HepG2 (cell line): ENCODE measurements around the gene UBE2R2. TPM values are rescaled to one million over a fixed set of nuclear protein-coding genes. Genes with fewer than 3 reads are reported as not detected.

Experiments
- ETV6 ChIP-seq: sonication (generic); formaldehyde crosslinking; conservative IDR thresholded peaks from 2 replicates; pipeline ENCODE4 v1.4.0; 2020; ENCODE audit warnings: missing genetic modification reagents
- HNF4A ChIP-seq: sonication (generic); formaldehyde crosslinking; IDR thresholded peaks from 2 replicates; pipeline ENCODE4 v1.4.0; 2020; ENCODE audit warnings: missing genetic modification reagents
- NR2C2 ChIP-seq: sonication (generic); formaldehyde crosslinking; IDR thresholded peaks from 2 replicates; pipeline ENCODE4 v1.4.0; 2020; ENCODE audit warnings: missing genetic modification reagents, mild to moderate bottlenecking, moderate library complexity, borderline replicate concordance
- PAXIP1 ChIP-seq: sonication (generic); formaldehyde crosslinking; conservative IDR thresholded peaks from 2 replicates; pipeline ENCODE4 v1.4.0; 2020; ENCODE audit warnings: mild to moderate bottlenecking, missing genetic modification reagents, moderate library complexity
- POGZ ChIP-seq: sonication (generic); formaldehyde crosslinking; IDR thresholded peaks from 2 replicates; pipeline ENCODE4 v1.4.0; 2020; ENCODE audit warnings: mild to moderate bottlenecking, missing genetic modification reagents
- POLR2G ChIP-seq: fragments of 200-400 bp; formaldehyde crosslinking; IDR thresholded peaks from 2 replicates; pipeline ENCODE4 v1.6.1; 2018; ENCODE audit warnings: mild to moderate bottlenecking, low read depth, low read length, moderate library complexity
- RARA ChIP-seq: IDR thresholded peaks from 2 replicates; pipeline ENCODE4 v1.6.1; 2016; ENCODE audit warnings: missing genetic modification reagents, missing compliant biosample characterization
- RNF219 ChIP-seq: sonication (generic); formaldehyde crosslinking; IDR thresholded peaks from 2 replicates; pipeline ENCODE4 v1.5.0; 2020; ENCODE audit warnings: mild to moderate bottlenecking, missing genetic modification reagents
- SAP130 ChIP-seq: IDR thresholded peaks from 2 replicates; pipeline ENCODE4 v1.6.1; 2016; ENCODE audit warnings: low read depth
- SOX6 ChIP-seq, 2 experiments: fragments of 450-650 bp in 1 of 2; sonication (generic) in 1 of 2; formaldehyde crosslinking in 1 of 2; IDR thresholded peaks; 2 replicates each; pipeline versions ENCODE4 v1.4.0 to v1.6.1; 2017 to 2020; ENCODE audit warnings: antibody characterized with exemption in 1 of 2, mild to moderate bottlenecking in 1 of 2, missing genetic modification reagents in 1 of 2
- SRSF9 ChIP-seq: fragments of 200-400 bp; formaldehyde crosslinking; IDR thresholded peaks from 2 replicates; pipeline ENCODE4 v1.6.1; 2018; ENCODE audit warnings: borderline replicate concordance, mild to moderate bottlenecking, low read depth, low read length; ENCODE audit not compliant: insufficient read depth, poor library complexity, severe bottlenecking
- TMF1 ChIP-seq: sonication (generic); formaldehyde crosslinking; IDR thresholded peaks from 2 replicates; pipeline ENCODE4 v1.8.1; 2022; ENCODE audit warnings: low read depth, missing genetic modification reagents
- ZNF138 ChIP-seq: sonication (generic); formaldehyde crosslinking; IDR thresholded peaks from 2 replicates; pipeline ENCODE4 v1.5.0; 2020; ENCODE audit warnings: mild to moderate bottlenecking, low read depth, missing genetic modification reagents
- ZNF260 ChIP-seq: sonication (generic); formaldehyde crosslinking; IDR thresholded peaks from 2 replicates; pipeline ENCODE4 v1.4.0; 2020; ENCODE audit warnings: missing genetic modification reagents, low read depth, mild to moderate bottlenecking, borderline replicate concordance
- ZNF629 ChIP-seq: sonication (generic); formaldehyde crosslinking; conservative IDR thresholded peaks from 2 replicates; pipeline ENCODE4 v1.5.0; 2020; ENCODE audit warnings: missing genetic modification reagents
- ZNF782 ChIP-seq: sonication (generic); formaldehyde crosslinking; IDR thresholded peaks from 2 replicates; pipeline ENCODE4 v1.4.0; 2020; ENCODE audit warnings: missing genetic modification reagents, mild to moderate bottlenecking, borderline replicate concordance
- ZNF83 ChIP-seq: sonication (generic); formaldehyde crosslinking; IDR thresholded peaks from 2 replicates; pipeline ENCODE4 v1.4.0; 2020; ENCODE audit warnings: missing genetic modification reagents, mild to moderate bottlenecking, borderline replicate concordance
- ZZZ3 ChIP-seq: sonication (generic); formaldehyde crosslinking; IDR thresholded peaks from 2 replicates; pipeline ENCODE4 v1.4.0; 2020; ENCODE audit warnings: missing genetic modification reagents, mild to moderate bottlenecking, borderline replicate concordance
- polyA plus RNA-seq, 8 experiments: library from polyadenylated mRNA; depleted of rRNA in 3 of 8; stranded (reverse) in 7 of 8; unstranded in 1 of 8; fragments of >200 nt; fragmentation: Illumina TruSeq in 4 of 8; extraction: Trizol in 4 of 8; gene quantifications; 2 replicates each; pipeline versions ENCODE4 v1.2.1 to v1.2.3, GENCODE V29; 2011 to 2016; ENCODE audit warnings: low read depth in 4 of 8, missing spikeins in 1 of 8, mixed read lengths in 1 of 8; ENCODE audit not compliant: insufficient read depth in 1 of 8
- total RNA-seq, 5 experiments: library from RNA; depleted of rRNA; stranded (reverse); fragments of >200 nt; fragmentation: Illumina TruSeq; extraction: Trizol; gene quantifications; 2 replicates each; pipeline ENCODE4 v1.2.3, GENCODE V29; 2016; ENCODE audit warnings: low read depth in 1 of 5
- TF ChIP-seq, protein P1 (sequence below): sonication (generic); formaldehyde crosslinking; IDR thresholded peaks from 2 replicates; pipeline ENCODE4 v1.4.0; 2020; ENCODE audit warnings: missing genetic modification reagents
- TF ChIP-seq, protein P2 (sequence below): sonication (generic); formaldehyde crosslinking; IDR thresholded peaks from 2 replicates; pipeline ENCODE4 v1.4.0; 2020; ENCODE audit warnings: missing genetic modification reagents

The UBE2R2 gene
- total and polyA plus RNA-seq, 2 of the 13 experiments (the other 11 are each of a cell fraction or from before 2014, with no cell fraction given) = 14.8 to 20.9 TPM

GRCh38 chr9:33934188-33934878, 117.4 kb downstream of the UBE2R2 start (continued):
- peak; percentile 45; the same call in 1 of the 2 replicates for TF ChIP-seq NR2C2 (CRISPR knock-in tag)
- peak; percentile 58 for TF ChIP-seq PAXIP1 (CRISPR knock-in tag)
- 0 out of 2 replicates have a peak, but pooled peaks have one; percentile 25 for TF ChIP-seq SAP130 (CRISPR knock-in tag)
- 0 out of 2 replicates have a peak, but pooled peaks have one; percentile 50 for TF ChIP-seq HNF4A (CRISPR knock-in tag)
- TF ChIP-seq ZNF629 (CRISPR knock-in tag) = no peak
- TF ChIP-seq POGZ (CRISPR knock-in tag) = no peak
- TF ChIP-seq ZZZ3 = no peak
- TF ChIP-seq, protein P1, sequence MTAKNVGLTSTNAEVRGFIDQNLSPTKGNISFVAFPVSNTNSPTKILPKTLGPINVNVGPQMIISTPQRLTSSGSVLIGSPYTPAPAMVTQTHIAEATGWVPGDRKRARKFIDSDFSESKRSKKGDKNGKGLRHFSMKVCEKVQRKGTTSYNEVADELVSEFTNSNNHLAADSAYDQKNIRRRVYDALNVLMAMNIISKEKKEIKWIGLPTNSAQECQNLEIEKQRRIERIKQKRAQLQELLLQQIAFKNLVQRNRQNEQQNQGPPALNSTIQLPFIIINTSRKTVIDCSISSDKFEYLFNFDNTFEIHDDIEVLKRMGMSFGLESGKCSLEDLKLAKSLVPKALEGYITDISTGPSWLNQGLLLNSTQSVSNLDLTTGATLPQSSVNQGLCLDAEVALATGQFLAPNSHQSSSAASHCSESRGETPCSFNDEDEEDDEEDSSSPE (CRISPR knock-in tag) = no peak
- TF ChIP-seq TMF1 (CRISPR knock-in tag) = no peak
- TF ChIP-seq POLR2G = no peak
- TF ChIP-seq SRSF9 = no peak
- TF ChIP-seq ZNF83 (CRISPR knock-in tag) = no peak
- no peak for TF ChIP-seq ETV6
- TF ChIP-seq ZNF260 (CRISPR knock-in tag) = no peak
- peak; percentile 90 for TF ChIP-seq RARA (CRISPR knock-in tag)
- TF ChIP-seq, protein P2, sequence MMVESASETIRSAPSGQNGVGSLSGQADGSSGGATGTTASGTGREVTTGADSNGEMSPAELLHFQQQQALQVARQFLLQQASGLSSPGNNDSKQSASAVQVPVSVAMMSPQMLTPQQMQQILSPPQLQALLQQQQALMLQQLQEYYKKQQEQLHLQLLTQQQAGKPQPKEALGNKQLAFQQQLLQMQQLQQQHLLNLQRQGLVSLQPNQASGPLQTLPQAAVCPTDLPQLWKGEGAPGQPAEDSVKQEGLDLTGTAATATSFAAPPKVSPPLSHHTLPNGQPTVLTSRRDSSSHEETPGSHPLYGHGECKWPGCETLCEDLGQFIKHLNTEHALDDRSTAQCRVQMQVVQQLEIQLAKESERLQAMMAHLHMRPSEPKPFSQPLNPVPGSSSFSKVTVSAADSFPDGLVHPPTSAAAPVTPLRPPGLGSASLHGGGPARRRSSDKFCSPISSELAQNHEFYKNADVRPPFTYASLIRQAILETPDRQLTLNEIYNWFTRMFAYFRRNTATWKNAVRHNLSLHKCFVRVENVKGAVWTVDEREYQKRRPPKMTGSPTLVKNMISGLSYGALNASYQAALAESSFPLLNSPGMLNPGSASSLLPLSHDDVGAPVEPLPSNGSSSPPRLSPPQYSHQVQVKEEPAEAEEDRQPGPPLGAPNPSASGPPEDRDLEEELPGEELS (CRISPR knock-in tag) = peak; percentile 60
- TF ChIP-seq ZNF782 = no peak
- no peak for TF ChIP-seq ZNF138 (CRISPR knock-in tag)
- TF ChIP-seq SOX6 (IDR thresholded peaks at IDR 0.05) = no peak
- TF ChIP-seq SOX6 (CRISPR knock-in tag; IDR thresholded peaks at IDR 0.05) = peak; percentile 85
- TF ChIP-seq RNF219 = no peak
